ENCODE data around the gene XRN2. TPM values are rescaled to one million over a fixed set of nuclear protein-coding genes. Genes with fewer than 3 reads are reported as not detected.
A peak's percentile ranks its signal among the peaks of the same experiment; 100 is the strongest.

XRN2 gene
- total RNA-seq, 4 donors from 2014 or later, result 27.3 to 71.0 (median 29.9) TPM

- Histone ChIP-seq H3K4me3 (no peak overlapping the region), H3K4me1 (no peaks in the 10 kb centered on the region), H3K36me3 (no peaks in the 10 kb centered on the region), H3K27ac (no peak overlapping the region), H3K9me3 (no peaks in the 10 kb centered on the region), H3K27me3 (no peaks in the 10 kb centered on the region)
- no peak for TF ChIP-seq POLR2A (IDR thresholded peaks at IDR 0.05)
- no peak for TF ChIP-seq CTCF (IDR thresholded peaks at IDR 0.05)
- DNase-seq, result no peak
Measured at GRCh38 chr20:21272679-21273078, 30.5 kb upstream of the XRN2 start.

DNA sequence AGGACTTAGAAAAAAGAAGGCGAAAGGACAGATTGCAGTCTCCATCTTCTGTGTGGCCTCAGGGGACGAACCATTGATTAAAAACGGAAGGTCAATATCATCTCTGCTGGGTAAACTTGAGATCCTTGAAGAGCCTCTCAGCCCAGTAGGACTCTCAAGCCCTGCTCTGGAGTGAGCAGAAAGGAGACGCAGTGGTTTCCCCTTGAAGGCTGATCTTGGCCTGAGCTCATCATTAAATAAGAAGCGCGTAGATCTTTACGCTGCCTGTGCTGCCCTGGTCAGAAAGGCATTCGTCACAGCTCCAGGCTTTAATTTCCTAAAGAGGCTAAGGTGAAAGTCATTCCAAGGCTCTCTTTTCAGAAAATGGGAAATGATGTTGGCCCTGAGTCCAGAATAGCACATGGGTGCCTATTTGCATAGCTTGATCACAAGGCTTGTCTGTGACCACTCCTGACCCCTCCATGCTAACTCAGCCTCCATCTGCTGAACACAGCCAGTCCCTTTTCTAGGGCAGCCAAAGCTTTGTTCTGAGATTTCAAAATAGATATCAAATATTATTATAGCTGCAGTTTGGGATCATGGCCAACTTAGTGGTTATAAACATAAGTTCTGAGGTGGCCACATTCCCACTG is 29.3 kb upstream of the XRN2 start:
- Histone ChIP-seq H3K27me3 (no peaks in the 10 kb centered on the region), H3K9me3 (no peaks in the 10 kb centered on the region), H3K4me3 (no peak overlapping the region), H3K4me1 (no peaks in the 10 kb centered on the region), H3K27ac (no peak overlapping the region), H3K36me3 (no peaks in the 10 kb centered on the region)
- DNase-seq, result no peak
- TF ChIP-seq POLR2A (IDR thresholded peaks at IDR 0.05) (no peak), CTCF (IDR thresholded peaks at IDR 0.05) (no peak)

DNA sequence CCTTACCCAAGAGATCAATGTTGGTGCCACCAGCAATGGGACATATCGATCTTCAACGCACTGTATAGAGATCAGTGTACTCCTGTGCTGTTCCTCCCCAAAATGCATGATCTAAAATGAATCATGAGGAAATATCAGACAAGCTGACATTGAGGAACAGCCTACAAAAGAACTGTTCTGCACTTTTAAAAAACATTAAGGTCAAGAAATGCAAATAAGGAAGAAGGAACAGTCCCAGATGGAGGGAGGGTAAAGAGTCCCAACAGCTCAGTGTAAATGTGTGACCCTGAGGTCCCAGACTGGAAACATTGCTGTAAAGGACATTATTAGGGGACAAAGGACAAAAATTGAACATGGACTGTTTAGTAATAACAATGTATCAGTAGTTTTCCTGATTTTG is 24.3 kb upstream of the XRN2 start:
- Histone ChIP-seq H3K4me3 (no peak overlapping the region), H3K27ac (no peak overlapping the region), H3K9me3 (no peaks in the 10 kb centered on the region), H3K27me3 (no peaks in the 10 kb centered on the region), H3K4me1 (peaks cover 0 to 4% (median 0%) of the 10 kb centered on the region in 4 donors), H3K36me3 (no peaks in the 10 kb centered on the region)
- DNase-seq, result no peak
- no peak for TF ChIP-seq POLR2A (IDR thresholded peaks at IDR 0.05)
- no peak for TF ChIP-seq CTCF (IDR thresholded peaks at IDR 0.05)

- peaks cover 0 to 4% (median 0%) of the 10 kb centered on the region in 4 donors for H3K4me1 ChIP-seq
- no peak overlapping the region for H3K4me3 ChIP-seq
- H3K27ac ChIP-seq, result no peak overlapping the region
Measured at GRCh38 chr20:21279706-21280521, 23.2 kb upstream of the XRN2 start.

DNA sequence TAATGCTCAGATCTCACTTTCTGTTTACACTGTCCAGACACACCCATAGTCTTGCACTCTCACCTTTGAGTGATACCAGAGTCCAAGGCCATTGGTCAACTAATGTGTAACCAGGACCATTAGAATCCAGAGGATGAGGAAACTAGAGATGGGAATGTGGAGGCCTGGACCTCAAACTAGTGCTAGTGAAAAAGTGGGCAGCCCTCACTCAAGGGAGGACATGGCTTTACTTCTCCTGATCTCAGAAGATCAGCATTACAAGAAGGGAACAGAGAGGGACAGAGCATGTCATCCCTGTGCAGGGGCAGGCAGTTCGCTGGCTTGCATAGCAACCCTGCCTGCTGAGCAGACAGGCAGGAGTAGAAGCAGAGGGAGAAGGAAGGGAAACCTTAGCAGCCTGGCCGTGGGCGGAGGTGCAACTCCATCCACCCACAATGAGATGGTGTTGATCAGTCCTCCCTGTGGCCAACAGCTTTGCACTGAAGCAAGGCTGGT is 22.6 kb upstream of the XRN2 start:
- Histone ChIP-seq H3K27me3 (no peaks in the 10 kb centered on the region), H3K4me1 (peaks cover 0 to 4% (median 0%) of the 10 kb centered on the region in 4 donors), H3K36me3 (no peaks in the 10 kb centered on the region), H3K27ac (peak overlapping the region in 1 of 4 donors; percentile 27), H3K4me3 (no peak overlapping the region), H3K9me3 (no peaks in the 10 kb centered on the region)
- DNase-seq, result peak in 1 of 3 donors; percentile 65
- TF ChIP-seq POLR2A (IDR thresholded peaks at IDR 0.05) (no peak), CTCF (IDR thresholded peaks at IDR 0.05) (no peak)

More at GRCh38 chr20:21279706-21280521, 23.2 kb upstream of the XRN2 start:
- no peaks in the 10 kb centered on the region for H3K27me3 ChIP-seq
- no peak for DNase-seq
- H3K9me3 ChIP-seq, result no peaks in the 10 kb centered on the region
- no peaks in the 10 kb centered on the region for H3K36me3 ChIP-seq
- TF ChIP-seq CTCF (IDR thresholded peaks at IDR 0.05) (no peak), POLR2A (IDR thresholded peaks at IDR 0.05) (no peak)

Data from Peyer's patch (tissue), 4 donors.